ENCODE data around the gene HHIPL2.
"Not testable (repeated sequence)": the region's sequence is repeated elsewhere in the genome, so short reads cannot be mapped to it uniquely, and the experiment has no call there.

- TF ChIP-seq CTCF (conservative IDR thresholded peaks at IDR 0.05; ENCODE audit: low read depth in 2 of 2); EZH2 (IDR thresholded peaks at IDR 0.05; ENCODE audit: low read depth, unreplicated experiment); CREB1 (CRISPR knock-in tag; IDR thresholded peaks at IDR 0.05; ENCODE audit: low read depth); EZH2phosphoT487 (IDR thresholded peaks at IDR 0.05; ENCODE audit: unreplicated experiment); ETS1 (IDR thresholded peaks at IDR 0.05): not testable (repeated sequence)
Measured at GRCh38 chr1:222487774-222488173, 60.1 kb downstream of the HHIPL2 start.
